CD8-positive, alpha-beta memory T cell (primary cell): ENCODE measurements around the gene FHIT. TPM values are rescaled to one million over a fixed set of nuclear protein-coding genes. Genes with fewer than 3 reads are reported as not detected.
"Not testable (repeated sequence)": the region's sequence is repeated elsewhere in the genome, so short reads cannot be mapped to it uniquely, and the experiment has no call there.

Experiments
- CTCF ChIA-PET: fragments of 350-600 bp; sonication (Branson Sonifier 250); formaldehyde crosslinking; loops from one replicate; lab custom pipeline; 2021; ENCODE audit warnings: antibody characterized with exemption; lab: Charles Lee
- POLR2A ChIA-PET: fragments of 350-600 bp; sonication (Branson Sonifier 250); formaldehyde crosslinking; loops from one replicate; lab custom pipeline; 2021; ENCODE audit warnings: antibody characterized with exemption; lab: Charles Lee
- DNase-seq, 5 donors: peaks; one replicate each; pipeline versions ENCODE4 v3.0.0 to v3.0.0-alpha.2; 2020 to 2022; ENCODE audit warnings: mixed read lengths in 1 of 5
- H3K27ac ChIP-seq: one replicate; pipeline ENCODE4 v1.7.0; 2013; ENCODE audit warnings: low read depth, mild to moderate bottlenecking, low read length, moderate library complexity
- H3K27me3 ChIP-seq: 2 replicates; pipeline ENCODE4 v1.7.0; 2013; ENCODE audit warnings: low read length, mild to moderate bottlenecking; ENCODE audit not compliant: insufficient read depth, poor library complexity, severe bottlenecking
- H3K36me3 ChIP-seq: 2 replicates; pipeline ENCODE4 v1.7.0; 2013; ENCODE audit warnings: mild to moderate bottlenecking, low read length, moderate library complexity; ENCODE audit not compliant: insufficient read depth
- H3K4me1 ChIP-seq: 2 replicates; pipeline ENCODE4 v1.7.0; 2013; ENCODE audit warnings: mild to moderate bottlenecking, low read length, moderate library complexity; ENCODE audit not compliant: insufficient read depth
- H3K4me3 ChIP-seq: 2 replicates; pipeline ENCODE4 v1.7.0; 2013; ENCODE audit warnings: mild to moderate bottlenecking, low read length
- H3K9me3 ChIP-seq: 2 replicates; pipeline ENCODE4 v1.7.0; 2013; ENCODE audit warnings: mild to moderate bottlenecking, low read length
- H3K27ac Mint-ChIP-seq, 8 donors: one replicate each; pipeline ENCODE4 v1.8.0; 2020 to 2021; ENCODE audit warnings: mixed read lengths in 8 of 8, mild to moderate bottlenecking in 6 of 8, inconsistent platforms in 3 of 8, moderate library complexity in 3 of 8
- H3K27me3 Mint-ChIP-seq, 2 donors: one replicate each; pipeline ENCODE4 v1.8.0; 2020 to 2021; ENCODE audit warnings: mixed read lengths in 2 of 2, mild to moderate bottlenecking in 1 of 2, moderate library complexity in 1 of 2
- H3K36me3 Mint-ChIP-seq, 3 donors: one replicate each; pipeline ENCODE4 v1.8.0; 2020 to 2021; ENCODE audit warnings: mixed read lengths in 3 of 3, inconsistent platforms in 1 of 3, mild to moderate bottlenecking in 1 of 3
- H3K4me1 Mint-ChIP-seq, 3 donors: one replicate each; pipeline ENCODE4 v1.8.0; 2020 to 2021; ENCODE audit warnings: mixed read lengths in 3 of 3, inconsistent platforms in 1 of 3, mild to moderate bottlenecking in 1 of 3
- H3K4me3 Mint-ChIP-seq, 7 donors: one replicate each; pipeline ENCODE4 v1.8.0; 2020 to 2021; ENCODE audit warnings: mixed read lengths in 7 of 7, mild to moderate bottlenecking in 6 of 7, moderate library complexity in 4 of 7, inconsistent platforms in 2 of 7
- H3K9me3 Mint-ChIP-seq, 5 donors: one replicate each; pipeline ENCODE4 v1.8.0; 2020 to 2022; ENCODE audit warnings: mixed read lengths in 5 of 5, mild to moderate bottlenecking in 3 of 5, moderate library complexity in 2 of 5, inconsistent platforms in 1 of 5
- polyA plus RNA-seq: library from polyadenylated mRNA; unstranded; fragments of 300-500 nt; fragmentation: Illumina TruSeq; gene quantifications from one replicate; pipeline ENCODE4 v1.2.3, GENCODE V29; 2021
- total RNA-seq, 2 experiments: library from RNA; stranded (reverse); gene quantifications; one replicate each; pipeline ENCODE4 v1.2.3, GENCODE V29; 2021

The FHIT gene
- total and polyA plus RNA-seq, 3 experiments from 2014 or later: 4.1 to 7.4 (median 4.2) TPM

DNA sequence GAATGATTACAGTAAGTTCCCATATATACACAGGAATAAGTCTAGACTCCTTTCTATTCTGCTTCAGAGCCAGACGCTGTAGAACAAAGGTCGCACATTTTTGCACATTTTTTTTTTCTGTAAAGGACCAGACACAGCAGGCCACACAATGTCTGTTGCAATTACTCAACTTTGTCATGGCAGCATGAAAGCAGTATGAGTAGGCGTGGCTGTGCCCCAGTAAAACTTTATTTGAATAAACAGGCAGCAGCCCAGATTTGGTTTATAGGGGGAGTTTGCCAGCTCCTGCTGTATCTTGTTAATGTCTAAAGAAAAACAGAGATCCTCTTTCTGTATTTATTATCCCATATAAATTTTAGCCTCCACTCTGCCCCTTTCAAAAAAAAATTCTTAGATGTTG, 708.3 kb downstream of the FHIT start:
- H3K27me3 Mint-ChIP-seq: peaks cover 0 to 3% of the 10 kb centered on the region in 2 donors
- H3K4me3 Mint-ChIP-seq: no peak overlapping the region

DNA sequence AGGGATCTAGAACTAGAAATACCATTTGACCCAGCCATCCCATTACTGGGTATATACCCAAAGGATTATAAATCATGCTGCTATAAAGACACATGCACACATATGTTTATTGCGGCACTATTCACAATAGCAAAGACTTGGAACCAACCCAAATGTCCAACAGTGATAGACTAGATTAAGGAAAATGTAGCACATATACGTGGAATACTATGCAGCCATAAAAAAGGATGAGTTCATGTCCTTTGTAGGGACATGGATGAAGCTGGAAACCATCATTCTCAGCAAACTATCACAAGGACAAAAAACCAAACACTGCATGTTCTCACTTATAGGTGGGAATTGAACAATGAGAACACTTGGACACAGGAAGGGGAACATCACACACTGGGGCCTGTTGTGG, 711.9 kb downstream of the FHIT start:
- POLR2A ChIA-PET, H3K27ac Mint-ChIP-seq, H3K36me3 ChIP-seq, H3K4me1 ChIP-seq, H3K27me3 Mint-ChIP-seq, H3K9me3 ChIP-seq, H3K4me3 ChIP-seq, H3K36me3 Mint-ChIP-seq, CTCF ChIA-PET, H3K27ac ChIP-seq, DNase-seq, H3K27me3 ChIP-seq, H3K4me3 Mint-ChIP-seq, H3K4me1 Mint-ChIP-seq: not testable (repeated sequence)
- H3K9me3 Mint-ChIP-seq: peaks cover 6 to 11% (median 9%) of the 10 kb centered on the region in 5 donors

More for the DNA sequence above, 708.3 kb downstream of the FHIT start:
- CTCF ChIA-PET: no interaction called here
- H3K9me3 ChIP-seq: no peaks in the 10 kb centered on the region
- no peaks in the 10 kb centered on the region for H3K27me3 ChIP-seq
- H3K4me1 ChIP-seq: no peaks in the 10 kb centered on the region
- H3K27ac Mint-ChIP-seq: no peak overlapping the region
- H3K4me3 ChIP-seq: no peak overlapping the region
- POLR2A ChIA-PET: no interaction called here
- no peaks in the 10 kb centered on the region for H3K36me3 ChIP-seq
- no peaks in the 10 kb centered on the region for H3K4me1 Mint-ChIP-seq
- H3K36me3 Mint-ChIP-seq: no peaks in the 10 kb centered on the region
- H3K9me3 Mint-ChIP-seq: peaks cover 3 to 9% (median 6%) of the 10 kb centered on the region in 5 donors
- DNase-seq: no peak
- H3K27ac ChIP-seq: no peak overlapping the region

DNA sequence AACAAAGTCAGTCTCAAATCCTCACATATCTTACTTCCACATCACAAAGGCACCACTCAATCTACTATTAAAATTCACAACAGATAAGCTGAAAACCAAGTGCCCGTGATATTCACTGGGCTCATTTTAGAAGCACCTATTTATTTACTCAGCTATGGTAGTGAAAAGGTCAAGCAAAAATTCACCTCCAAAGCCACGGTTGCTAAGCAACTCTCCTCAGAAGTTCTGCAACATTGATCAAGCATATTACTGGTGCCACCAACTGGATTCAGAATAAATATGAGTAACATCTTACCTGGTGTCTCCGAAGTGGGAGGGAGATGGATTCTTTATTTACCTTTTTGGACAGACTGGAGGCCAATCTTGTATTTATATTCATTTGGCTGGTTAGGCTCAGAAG, 714.8 kb downstream of the FHIT start:
- DNase-seq: no peak
- CTCF ChIA-PET: no interaction called here
- H3K4me3 ChIP-seq: no peak overlapping the region
- Mint-ChIP-seq H3K27me3 (no peaks in the 10 kb centered on the region), H3K27ac (no peak overlapping the region), H3K36me3 (no peaks in the 10 kb centered on the region), H3K4me3 (no peak overlapping the region), H3K4me1 (no peaks in the 10 kb centered on the region), H3K9me3 (peaks cover 4 to 11% (median 8%) of the 10 kb centered on the region in 5 donors)
- H3K27ac ChIP-seq: no peak overlapping the region
- H3K4me1 ChIP-seq: no peaks in the 10 kb centered on the region
- H3K36me3 ChIP-seq: no peaks in the 10 kb centered on the region
- no peaks in the 10 kb centered on the region for H3K9me3 ChIP-seq
- H3K27me3 ChIP-seq: no peaks in the 10 kb centered on the region
- POLR2A ChIA-PET: no interaction called here

DNA sequence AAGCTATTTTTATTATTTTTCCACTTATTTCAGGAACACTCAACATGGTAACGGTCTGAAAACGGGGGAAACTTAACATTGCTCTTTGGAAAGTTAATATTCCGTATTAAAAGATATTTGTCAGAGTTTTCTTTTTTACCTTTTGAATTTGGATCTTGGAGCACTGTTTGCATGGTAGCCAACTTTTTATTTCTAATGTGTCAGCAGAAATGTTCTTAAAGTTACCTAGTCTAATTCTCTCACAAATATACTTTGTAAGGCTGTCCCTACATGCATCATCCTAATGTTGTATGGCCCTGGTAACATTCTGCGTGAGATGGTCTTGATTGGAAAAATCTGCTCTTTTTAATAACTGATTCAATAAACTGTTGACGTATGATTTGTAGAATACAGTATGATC, 719.5 kb downstream of the FHIT start:
- H3K36me3 ChIP-seq: no peaks in the 10 kb centered on the region
- no peak overlapping the region for H3K27ac Mint-ChIP-seq
- DNase-seq: no peak
- H3K27ac ChIP-seq: no peak overlapping the region
- H3K36me3 Mint-ChIP-seq: no peaks in the 10 kb centered on the region
- no peaks in the 10 kb centered on the region for H3K4me1 ChIP-seq
- no peak overlapping the region for H3K4me3 ChIP-seq
- H3K27me3 Mint-ChIP-seq: no peaks in the 10 kb centered on the region
- H3K4me1 Mint-ChIP-seq: no peaks in the 10 kb centered on the region
- CTCF ChIA-PET: no interaction called here
- H3K9me3 Mint-ChIP-seq: peaks cover 0 to 2% (median 0%) of the 10 kb centered on the region in 5 donors
- no peak overlapping the region for H3K4me3 Mint-ChIP-seq
- POLR2A ChIA-PET: no interaction called here
- no peaks in the 10 kb centered on the region for H3K27me3 ChIP-seq
- H3K9me3 ChIP-seq: no peaks in the 10 kb centered on the region

DNA sequence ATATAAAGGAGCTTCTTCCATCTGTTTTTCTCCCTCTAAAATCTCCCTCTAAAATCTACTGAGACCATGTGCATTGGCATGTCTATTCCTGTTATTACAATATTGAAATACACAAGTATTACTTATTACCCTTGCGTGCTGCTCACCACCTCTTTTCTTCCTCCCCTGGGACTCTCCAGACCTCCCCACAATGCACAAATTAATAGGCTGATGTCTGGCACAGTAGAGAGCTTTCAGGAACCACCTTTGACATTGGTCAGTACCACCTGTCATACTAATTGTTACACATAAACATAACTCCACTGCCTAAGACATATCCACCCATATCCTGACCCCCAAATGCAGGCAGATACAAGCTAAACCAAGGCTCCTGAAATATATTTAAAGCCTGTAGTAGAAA, 722.6 kb downstream of the FHIT start:
- Histone ChIP-seq H3K9me3 (no peaks in the 10 kb centered on the region), H3K36me3 (no peaks in the 10 kb centered on the region), H3K27ac (no peak overlapping the region), H3K4me3 (no peak overlapping the region), H3K4me1 (no peaks in the 10 kb centered on the region), H3K27me3 (no peaks in the 10 kb centered on the region)
- no peaks in the 10 kb centered on the region for H3K4me1 Mint-ChIP-seq
- no peak overlapping the region for H3K27ac Mint-ChIP-seq
- H3K4me3 Mint-ChIP-seq: no peak overlapping the region
- H3K27me3 Mint-ChIP-seq: no peaks in the 10 kb centered on the region
- CTCF ChIA-PET: no interaction called here
- H3K9me3 Mint-ChIP-seq: peaks cover 0 to 2% (median 0%) of the 10 kb centered on the region in 5 donors
- H3K36me3 Mint-ChIP-seq: no peaks in the 10 kb centered on the region
- no peak for DNase-seq
- POLR2A ChIA-PET: no interaction called here

DNA sequence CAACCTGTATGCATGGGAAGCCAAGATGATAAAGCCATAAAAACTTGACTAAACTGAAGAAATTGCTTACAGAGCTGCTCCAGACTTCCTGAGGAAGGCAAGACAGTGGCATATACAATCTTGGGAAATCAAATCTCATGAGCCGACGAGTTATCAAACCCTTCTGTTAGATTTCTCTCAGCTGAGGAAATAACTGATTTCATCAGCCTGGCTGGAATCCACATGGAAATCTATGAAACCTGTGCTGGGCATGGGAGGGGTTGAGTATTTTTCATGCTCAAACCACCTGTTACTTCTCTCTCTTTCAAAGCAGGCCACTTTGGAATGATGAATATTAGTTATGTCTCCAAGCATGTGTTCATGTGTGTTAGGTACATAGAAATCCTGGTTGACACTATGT, 727.7 kb downstream of the FHIT start:
- ChIA-PET POLR2A (no interaction called here), CTCF (no interaction called here)
- no peaks in the 10 kb centered on the region for H3K36me3 ChIP-seq
- H3K27me3 Mint-ChIP-seq: no peaks in the 10 kb centered on the region
- H3K27ac Mint-ChIP-seq: no peak overlapping the region
- H3K36me3 Mint-ChIP-seq: no peaks in the 10 kb centered on the region
- no peaks in the 10 kb centered on the region for H3K27me3 ChIP-seq
- no peaks in the 10 kb centered on the region for H3K4me1 ChIP-seq
- no peak overlapping the region for H3K4me3 ChIP-seq
- no peaks in the 10 kb centered on the region for H3K4me1 Mint-ChIP-seq
- no peak overlapping the region for H3K4me3 Mint-ChIP-seq
- H3K27ac ChIP-seq: no peak overlapping the region
- no peak for DNase-seq
- H3K9me3 Mint-ChIP-seq: peaks cover 0 to 2% (median 0%) of the 10 kb centered on the region in 5 donors
- H3K9me3 ChIP-seq: no peaks in the 10 kb centered on the region

DNA sequence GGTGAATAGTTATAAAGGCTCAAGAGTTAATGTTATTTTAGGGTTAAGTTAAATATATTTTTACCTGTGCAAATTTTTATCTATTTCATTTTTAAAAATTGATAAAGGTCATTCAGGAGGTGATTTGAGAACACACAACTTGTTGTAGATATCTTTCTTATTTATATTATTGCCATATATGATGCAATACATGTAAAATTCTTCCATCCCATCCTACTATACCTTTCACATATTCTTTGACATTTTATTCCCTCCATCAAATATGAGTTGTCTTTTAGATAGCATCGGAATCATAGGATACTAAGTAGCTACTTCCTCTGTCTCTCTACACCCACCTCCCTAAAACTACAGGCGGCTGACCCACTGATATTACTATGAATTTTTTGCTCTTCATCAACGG, 734.1 kb downstream of the FHIT start:
- H3K4me1 Mint-ChIP-seq: no peaks in the 10 kb centered on the region
- CTCF ChIA-PET: no interaction called here
- no peak overlapping the region for H3K27ac Mint-ChIP-seq
- POLR2A ChIA-PET: no interaction called here
- H3K27me3 ChIP-seq: no peaks in the 10 kb centered on the region
- peaks cover 0 to 2% (median 0%) of the 10 kb centered on the region in 5 donors for H3K9me3 Mint-ChIP-seq
- H3K4me3 Mint-ChIP-seq: no peak overlapping the region
- no peaks in the 10 kb centered on the region for H3K9me3 ChIP-seq
- H3K27ac ChIP-seq: no peak overlapping the region
- no peaks in the 10 kb centered on the region for H3K27me3 Mint-ChIP-seq
- H3K4me1 ChIP-seq: no peaks in the 10 kb centered on the region
- peaks cover 0 to 1% (median 0%) of the 10 kb centered on the region in 3 donors for H3K36me3 Mint-ChIP-seq
- H3K36me3 ChIP-seq: no peaks in the 10 kb centered on the region
- DNase-seq: no peak
- H3K4me3 ChIP-seq: no peak overlapping the region

DNA sequence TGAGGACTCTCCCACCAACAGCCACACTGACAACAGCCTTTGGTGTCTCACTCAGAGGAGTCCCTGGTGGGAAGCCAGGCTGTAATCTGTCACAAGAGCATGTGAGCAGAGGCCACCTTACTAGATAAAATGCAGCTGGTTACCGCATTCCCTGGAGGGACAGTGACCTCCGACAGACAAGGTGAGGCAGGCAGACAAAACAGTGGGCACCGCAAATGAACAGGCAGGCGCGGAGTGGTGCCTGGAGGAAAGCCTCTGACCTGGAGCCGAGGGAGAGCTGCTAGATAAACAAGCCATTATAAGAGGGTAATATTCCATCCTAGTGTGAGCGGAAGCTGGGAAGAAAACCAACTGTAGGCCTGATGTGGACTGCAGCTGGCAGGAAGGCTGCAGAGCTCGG, 736.4 kb downstream of the FHIT start:
- CTCF ChIA-PET: no interaction called here
- no peak overlapping the region for H3K4me3 ChIP-seq
- Mint-ChIP-seq H3K27ac (no peak overlapping the region), H3K27me3 (no peaks in the 10 kb centered on the region), H3K4me1 (no peaks in the 10 kb centered on the region), H3K4me3 (no peak overlapping the region), H3K36me3 (peaks cover 0 to 1% (median 0%) of the 10 kb centered on the region in 3 donors), H3K9me3 (peaks cover 0 to 2% (median 0%) of the 10 kb centered on the region in 5 donors)
- POLR2A ChIA-PET: no interaction called here
- H3K9me3 ChIP-seq: no peaks in the 10 kb centered on the region
- H3K36me3 ChIP-seq: no peaks in the 10 kb centered on the region
- no peaks in the 10 kb centered on the region for H3K27me3 ChIP-seq
- H3K4me1 ChIP-seq: no peaks in the 10 kb centered on the region
- H3K27ac ChIP-seq: no peak overlapping the region
- no peak for DNase-seq
